Stimulated activated memory B cell treated with anti-CD40 and anti-IgM and Interleukin-4, amounts not matched to agents 10 μg/mL and 1 μg/mL and 100 μg/mL, for 72 hours (primary cell): ENCODE data around the gene MYO1D.

Source experiments
- ATAC-seq: fragments of 150-1000 bp; cut with Tn5 transposase; 2 replicates; pipeline ENCODE4 v1.10.0; 2021
- H3K27ac Mint-ChIP-seq: one replicate; pipeline ENCODE4 v1.8.0; 2022; ENCODE audit warnings: mild to moderate bottlenecking, mixed read lengths
- H3K27me3 Mint-ChIP-seq: one replicate; pipeline ENCODE4 v1.8.0; 2022; ENCODE audit warnings: mixed read lengths
- H3K36me3 Mint-ChIP-seq: one replicate; pipeline ENCODE4 v1.8.0; 2022; ENCODE audit warnings: mixed read lengths
- H3K4me1 Mint-ChIP-seq: one replicate; pipeline ENCODE4 v1.8.0; 2022; ENCODE audit warnings: mixed read lengths
- H3K4me3 Mint-ChIP-seq: one replicate; pipeline ENCODE4 v1.8.0; 2022; ENCODE audit warnings: mild to moderate bottlenecking, moderate library complexity, mixed read lengths
- H3K9me3 Mint-ChIP-seq: one replicate; pipeline ENCODE4 v1.8.0; 2022; ENCODE audit warnings: mixed read lengths

The MYO1D gene

GRCh38 chr17:32697728-32698625 lies 178.9 kb downstream of the MYO1D start:
- no peak overlapping the region for H3K4me3 Mint-ChIP-seq
- peaks cover 20% of the 10 kb centered on the region for H3K36me3 Mint-ChIP-seq
- ATAC-seq = no peak
- no peaks in the 10 kb centered on the region for H3K9me3 Mint-ChIP-seq
- H3K27ac Mint-ChIP-seq = no peak overlapping the region
- H3K4me1 Mint-ChIP-seq = no peaks in the 10 kb centered on the region
- H3K27me3 Mint-ChIP-seq = no peaks in the 10 kb centered on the region

- H3K27ac Mint-ChIP-seq = no peak overlapping the region
- H3K4me3 Mint-ChIP-seq = no peak overlapping the region
- H3K4me1 Mint-ChIP-seq = no peaks in the 10 kb centered on the region
- H3K9me3 Mint-ChIP-seq = no peaks in the 10 kb centered on the region
- ATAC-seq = no peak
- no peaks in the 10 kb centered on the region for H3K27me3 Mint-ChIP-seq
- peaks cover 20% of the 10 kb centered on the region for H3K36me3 Mint-ChIP-seq
These were observed 180.5 kb downstream of the MYO1D start for GRCh38 chr17:32696426-32696825.

DNA sequence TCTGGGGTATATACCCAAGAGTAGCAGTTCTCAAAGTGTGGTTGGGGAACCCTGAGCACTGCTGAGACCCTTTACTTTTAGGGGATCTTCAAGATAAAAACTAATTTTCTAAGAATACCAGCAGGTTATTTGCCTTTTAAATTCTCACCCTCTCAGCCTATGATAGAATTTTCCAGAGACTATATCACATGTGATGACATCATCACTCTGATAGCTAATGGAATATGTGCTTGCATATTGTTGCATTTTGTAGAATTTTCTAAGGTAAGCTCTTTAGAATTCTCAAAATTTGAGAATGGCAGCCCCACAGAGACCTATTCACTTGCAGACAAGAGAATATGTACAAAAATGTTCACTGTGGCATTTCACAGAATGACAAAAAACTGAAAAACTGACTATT lies 181.1 kb downstream of the MYO1D start:
- Mint-ChIP-seq H3K9me3 (no peaks in the 10 kb centered on the region), H3K36me3 (peaks cover 21% of the 10 kb centered on the region), H3K27me3 (no peaks in the 10 kb centered on the region), H3K27ac (no peak overlapping the region), H3K4me3 (no peak overlapping the region), H3K4me1 (no peaks in the 10 kb centered on the region)
- no peak for ATAC-seq

DNA sequence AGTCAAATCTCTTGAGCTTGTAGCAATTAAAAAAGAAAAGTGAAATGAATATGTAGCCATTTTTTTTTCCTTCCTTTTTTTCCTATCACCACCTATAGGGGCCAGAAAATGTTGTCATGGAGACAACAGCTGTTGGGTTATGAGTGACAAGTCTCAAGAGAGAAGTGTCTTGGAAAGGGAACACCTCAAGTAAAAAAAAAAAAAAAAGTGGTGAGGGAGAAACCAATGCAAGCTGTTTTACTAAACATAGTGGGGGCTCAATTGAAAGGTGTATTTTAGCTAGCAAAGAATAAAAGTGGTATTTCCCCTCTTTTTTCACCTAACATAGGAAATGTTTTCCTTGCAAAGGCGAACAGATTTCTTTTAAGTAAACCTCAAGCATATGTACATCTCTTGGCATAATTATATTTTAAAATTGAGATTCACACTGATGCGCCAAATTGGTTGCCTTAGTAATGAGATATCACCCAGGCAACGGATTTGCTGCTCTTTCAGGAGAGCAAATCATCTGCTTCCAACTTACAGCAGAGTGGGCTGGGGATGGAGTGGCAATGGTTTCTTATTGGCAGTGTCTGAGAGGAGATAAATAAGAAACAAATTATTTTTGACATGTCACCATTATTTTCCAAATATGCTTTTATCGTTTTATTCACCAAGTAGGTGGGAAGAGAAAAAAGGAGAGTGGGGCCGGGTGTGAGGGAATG lies 183.6 kb downstream of the MYO1D start:
- no peak for ATAC-seq
- Mint-ChIP-seq H3K36me3 (peaks cover 32% of the 10 kb centered on the region), H3K9me3 (no peaks in the 10 kb centered on the region), H3K4me3 (no peak overlapping the region), H3K4me1 (no peaks in the 10 kb centered on the region), H3K27ac (no peak overlapping the region), H3K27me3 (no peaks in the 10 kb centered on the region)

- Mint-ChIP-seq H3K27me3 (no peaks in the 10 kb centered on the region), H3K4me3 (no peak overlapping the region), H3K4me1 (no peaks in the 10 kb centered on the region), H3K27ac (no peak overlapping the region), H3K36me3 (peaks cover 36% of the 10 kb centered on the region), H3K9me3 (no peaks in the 10 kb centered on the region)
- ATAC-seq = no peak
These were observed 184.7 kb downstream of the MYO1D start for GRCh38 chr17:32692179-32692578.

- Mint-ChIP-seq H3K4me1 (no peaks in the 10 kb centered on the region), H3K27me3 (no peaks in the 10 kb centered on the region), H3K4me3 (no peak overlapping the region), H3K9me3 (no peaks in the 10 kb centered on the region), H3K27ac (no peak overlapping the region), H3K36me3 (peaks cover 33% of the 10 kb centered on the region)
- no peak for ATAC-seq
These were observed 187.6 kb downstream of the MYO1D start for GRCh38 chr17:32689348-32689747.

DNA sequence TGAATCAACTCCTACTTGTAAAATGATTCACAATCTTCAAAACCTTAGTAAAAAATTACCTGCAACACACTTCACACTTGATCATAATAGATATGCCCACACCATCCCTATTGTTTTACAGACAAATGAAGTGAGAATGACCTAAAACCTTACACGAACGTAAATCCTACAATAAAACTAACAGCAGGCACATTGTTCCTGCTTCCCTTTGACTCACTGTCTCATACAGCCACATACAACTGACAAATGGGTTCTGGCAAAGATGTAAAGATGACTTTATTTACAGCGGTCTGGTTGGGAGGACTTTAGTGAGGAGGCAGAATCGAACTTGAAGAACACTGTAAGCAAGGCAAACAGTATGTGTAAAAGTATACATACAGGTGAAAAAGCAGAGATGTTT lies 188.7 kb downstream of the MYO1D start:
- no peak overlapping the region for H3K4me3 Mint-ChIP-seq
- no peak for ATAC-seq
- peaks cover 32% of the 10 kb centered on the region for H3K36me3 Mint-ChIP-seq
- H3K27me3 Mint-ChIP-seq = no peaks in the 10 kb centered on the region
- no peaks in the 10 kb centered on the region for H3K9me3 Mint-ChIP-seq
- no peaks in the 10 kb centered on the region for H3K4me1 Mint-ChIP-seq
- no peak overlapping the region for H3K27ac Mint-ChIP-seq

DNA sequence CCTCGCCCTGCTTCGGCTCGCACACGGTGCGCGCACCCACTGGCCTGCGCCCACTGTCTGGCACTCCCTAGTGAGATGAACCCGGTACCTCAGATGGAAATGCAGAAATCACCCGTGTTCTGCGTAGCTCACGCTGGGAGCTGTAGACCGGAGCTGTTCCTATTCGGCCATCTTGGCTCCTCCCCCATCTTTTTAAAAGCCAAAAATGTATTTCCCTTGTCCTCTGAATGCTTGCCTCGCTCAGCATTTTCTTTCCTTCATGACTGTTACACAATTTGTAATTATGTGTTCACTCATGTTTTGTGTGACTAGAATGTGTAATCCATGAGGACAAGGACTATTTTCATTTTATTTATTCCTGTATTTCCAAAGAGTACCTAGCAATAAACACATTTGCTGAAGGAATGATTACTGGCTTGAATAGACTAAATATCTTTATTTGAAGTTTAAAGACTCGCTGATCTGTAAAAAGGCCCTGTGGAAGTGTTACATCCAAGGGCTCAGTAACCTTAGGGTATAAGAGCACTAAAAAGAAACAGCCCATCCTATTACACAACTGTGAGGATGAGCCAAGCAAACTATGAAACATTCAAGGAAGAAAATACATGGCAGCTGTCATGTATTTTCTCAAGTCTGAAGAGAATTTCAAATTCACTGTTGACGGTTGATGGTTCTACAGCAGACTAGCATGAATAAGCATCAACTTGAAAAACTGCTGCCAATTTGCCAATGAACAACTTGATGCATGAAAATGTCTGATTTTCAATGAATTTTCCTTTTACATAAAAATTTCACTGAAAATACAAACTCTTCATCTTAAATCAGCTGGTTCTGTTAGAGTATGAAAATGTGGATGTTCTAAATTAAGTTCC lies 192.6 kb downstream of the MYO1D start:
- Mint-ChIP-seq H3K4me1 (no peaks in the 10 kb centered on the region), H3K27ac (no peak overlapping the region)

GRCh38 chr17:32673964-32674363 lies 203.0 kb downstream of the MYO1D start:
- Mint-ChIP-seq H3K4me1 (no peaks in the 10 kb centered on the region), H3K9me3 (peaks cover 6% of the 10 kb centered on the region), H3K4me3 (no peak overlapping the region), H3K27ac (no peak overlapping the region), H3K27me3 (no peaks in the 10 kb centered on the region), H3K36me3 (peaks cover 13% of the 10 kb centered on the region)
- ATAC-seq = no peak

More for the DNA sequence above, 192.6 kb downstream of the MYO1D start:
- Mint-ChIP-seq H3K9me3 (no peaks in the 10 kb centered on the region), H3K36me3 (peaks cover 22% of the 10 kb centered on the region), H3K27me3 (no peaks in the 10 kb centered on the region), H3K4me3 (no peak overlapping the region)
- ATAC-seq = no peak

DNA sequence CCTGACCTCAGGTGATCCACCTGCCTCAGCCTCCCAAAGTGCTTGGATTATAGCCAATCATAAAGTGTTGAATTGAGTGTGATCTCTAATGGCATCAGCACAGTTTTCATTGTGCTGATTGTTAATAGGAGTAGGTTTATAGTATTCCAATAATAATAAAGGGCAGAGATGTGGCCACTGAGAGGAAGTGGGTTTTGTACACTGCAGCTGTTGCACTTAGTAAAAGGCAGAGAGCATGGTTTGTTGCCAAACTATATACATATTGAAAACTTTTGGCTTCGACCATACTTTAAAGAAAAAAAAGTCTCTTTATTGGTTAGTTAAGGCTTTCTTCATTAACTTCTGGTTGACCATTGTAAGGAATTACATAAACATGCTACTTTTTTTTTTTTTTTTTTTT lies 204.2 kb downstream of the MYO1D start:
- no peak overlapping the region for H3K4me3 Mint-ChIP-seq
- H3K27me3 Mint-ChIP-seq = no peaks in the 10 kb centered on the region
- H3K4me1 Mint-ChIP-seq = no peaks in the 10 kb centered on the region
- no peak for ATAC-seq
- H3K27ac Mint-ChIP-seq = no peak overlapping the region
- peaks cover 13% of the 10 kb centered on the region for H3K36me3 Mint-ChIP-seq
- peaks cover 6% of the 10 kb centered on the region for H3K9me3 Mint-ChIP-seq

GRCh38 chr17:32671896-32672295 lies 205.0 kb downstream of the MYO1D start:
- Mint-ChIP-seq H3K27ac (no peak overlapping the region), H3K27me3 (no peaks in the 10 kb centered on the region), H3K9me3 (peaks cover 6% of the 10 kb centered on the region), H3K4me1 (no peaks in the 10 kb centered on the region), H3K36me3 (peaks cover 13% of the 10 kb centered on the region), H3K4me3 (no peak overlapping the region)
- ATAC-seq = no peak

DNA sequence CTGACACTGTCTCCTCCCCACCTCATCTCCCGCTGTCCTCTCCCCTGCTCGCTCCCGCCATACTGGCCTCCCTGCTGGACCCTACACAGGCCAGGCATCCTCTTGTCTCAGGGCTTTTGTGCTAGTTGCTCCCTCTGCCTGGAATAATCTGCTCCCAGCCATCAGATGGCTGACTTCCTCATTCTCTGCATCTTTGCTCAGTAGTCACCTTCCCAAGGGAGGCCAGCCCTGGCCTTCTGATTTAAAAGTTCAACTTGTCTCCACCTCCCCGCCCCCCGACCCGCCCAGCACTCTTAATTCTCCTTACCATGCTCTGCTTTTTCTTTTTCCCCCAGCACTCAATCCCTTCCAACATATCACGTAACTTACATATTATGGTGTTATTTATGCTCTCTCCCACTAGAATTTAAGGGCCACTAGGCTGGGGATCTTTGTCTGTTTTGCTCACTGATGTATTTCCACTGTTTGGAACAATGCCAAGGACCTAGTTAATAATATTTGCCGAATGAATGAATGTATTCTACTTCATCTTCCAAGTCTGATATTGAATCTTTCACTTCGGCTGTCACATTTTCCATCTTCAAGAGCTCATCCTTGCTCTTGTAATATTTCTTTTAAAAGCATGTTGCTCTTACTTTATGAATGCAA lies 211.9 kb downstream of the MYO1D start:
- Mint-ChIP-seq H3K27me3 (no peaks in the 10 kb centered on the region), H3K4me3 (no peak overlapping the region), H3K9me3 (no peaks in the 10 kb centered on the region), H3K4me1 (no peaks in the 10 kb centered on the region), H3K27ac (no peak overlapping the region), H3K36me3 (peaks cover 6% of the 10 kb centered on the region)
- ATAC-seq = no peak

DNA sequence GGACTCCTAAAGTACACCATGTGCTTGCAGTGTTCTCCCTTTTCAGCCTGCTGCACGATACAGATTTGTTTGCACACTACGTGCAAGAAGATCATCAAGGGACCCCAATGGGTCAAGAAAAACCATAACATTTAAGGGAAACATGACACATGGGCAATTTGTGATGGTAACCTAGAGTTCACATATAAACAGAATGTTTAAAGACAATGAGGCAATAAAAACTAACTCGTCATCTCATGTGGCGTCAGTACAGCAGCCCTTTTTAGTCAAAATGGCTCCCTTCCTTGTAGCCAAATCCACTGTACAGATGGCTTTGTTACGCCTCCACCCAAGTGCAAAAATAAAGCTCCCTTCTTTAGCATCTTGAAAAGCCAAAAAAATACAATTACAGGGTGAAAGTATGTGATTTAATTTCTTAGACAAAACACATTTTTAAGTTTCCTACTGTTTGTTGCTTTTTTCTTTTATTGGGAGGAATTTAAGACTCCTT lies 216.4 kb downstream of the MYO1D start:
- Mint-ChIP-seq H3K4me1 (no peaks in the 10 kb centered on the region), H3K27me3 (no peaks in the 10 kb centered on the region), H3K27ac (no peak overlapping the region), H3K36me3 (peaks cover 13% of the 10 kb centered on the region), H3K4me3 (no peak overlapping the region), H3K9me3 (no peaks in the 10 kb centered on the region)
- ATAC-seq = no peak

DNA sequence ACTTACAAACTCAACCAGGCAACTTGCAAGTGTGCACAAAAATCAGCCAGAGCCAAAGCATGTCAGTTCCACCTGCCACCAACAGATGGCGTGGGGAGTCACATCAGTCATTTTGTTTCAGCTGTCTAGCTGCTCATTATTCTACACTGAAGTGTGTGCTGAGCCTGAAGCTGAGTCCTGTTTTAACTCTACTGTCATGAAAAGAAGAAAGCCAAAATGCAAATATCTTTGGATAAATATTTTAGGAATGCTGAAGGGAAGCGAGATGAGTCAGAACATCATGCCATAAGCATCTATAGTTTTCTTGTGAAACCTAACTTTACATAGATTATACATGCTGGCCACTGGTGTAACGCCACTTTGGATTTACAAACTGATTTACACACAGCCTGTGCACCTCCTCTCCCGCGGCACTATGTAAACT lies 217.5 kb downstream of the MYO1D start:
- no peaks in the 10 kb centered on the region for H3K27me3 Mint-ChIP-seq
- no peak for ATAC-seq
- no peak overlapping the region for H3K27ac Mint-ChIP-seq
- H3K4me3 Mint-ChIP-seq = no peak overlapping the region
- no peaks in the 10 kb centered on the region for H3K9me3 Mint-ChIP-seq
- H3K4me1 Mint-ChIP-seq = no peaks in the 10 kb centered on the region
- peaks cover 24% of the 10 kb centered on the region for H3K36me3 Mint-ChIP-seq
